ENCODE measurements around the gene TNRC6B.

- TF ChIP-seq CTCF (IDR thresholded peaks at IDR 0.05), result no peak
- TF ChIP-seq POLR2A (IDR thresholded peaks at IDR 0.05), result no peak
Observed at GRCh38 chr22:40256516-40256915, 78.8 kb downstream of the TNRC6B start.
